Endothelial cell of umbilical vein (primary cell): ENCODE measurements around the gene ZNF681. TPM values are rescaled to one million over a fixed set of nuclear protein-coding genes. Genes with fewer than 3 reads are reported as not detected.
A peak's percentile ranks its signal among the peaks of the same experiment; 100 is the strongest.
"Not testable (repeated sequence)": the region's sequence is repeated elsewhere in the genome, so short reads cannot be mapped to it uniquely, and the experiment has no call there.

Source experiments
- BruUV-seq: library from RNA; stranded (reverse); fragments of 400-500 nt; replicated peaks from 2 replicates; lab custom pipeline; 2021; lab: Mats Ljungman, UMichigan
- CTCF ChIA-PET: fragments of 300-600, 350-600 bp; sonication (Branson Sonifier 250); formaldehyde crosslinking; loops from one replicate; lab custom pipeline; 2021; ENCODE audit warnings: antibody characterized with exemption, inconsistent platforms; lab: Charles Lee
- POLR2A ChIA-PET: fragments of 300-600, 350-600 bp; sonication (Branson Sonifier 250); formaldehyde crosslinking; loops from one replicate; lab custom pipeline; 2021; ENCODE audit warnings: antibody characterized with exemption, inconsistent platforms; lab: Charles Lee
- DNase-seq: peaks from one replicate; pipeline ENCODE4 v3.0.0-alpha.2; 2011; ENCODE audit warnings: low read depth, low spot score
- FAIRE-seq: peaks from 2 replicates; lab custom pipeline; 2011; peaks lifted over from hg19 to GRCh38; lab: Jason Lieb, UNC
- H2AFZ ChIP-seq: 2 replicates; pipeline ENCODE4 v1.6.0; 2012; ENCODE audit warnings: low read depth, low read length, control low read depth, inconsistent platforms
- H3K27ac ChIP-seq: 2 replicates; pipeline ENCODE4 v1.5.1; 2011; ENCODE audit warnings: low read depth, mild to moderate bottlenecking, control low read depth, low read length, moderate library complexity; ENCODE audit not compliant: insufficient read depth
- H3K27me3 ChIP-seq, 2 experiments: 2 replicates each; pipeline versions ENCODE4 v1.6.0 to v1.6.1; 2011; ENCODE audit warnings: low read length in 2 of 2, mixed read lengths in 1 of 2; ENCODE audit not compliant: control insufficient read depth in 2 of 2, insufficient read depth in 2 of 2
- H3K36me3 ChIP-seq, 2 experiments: 2 replicates in 1 of 2; 3 replicates in 1 of 2; pipeline ENCODE4 v1.5.1; 2011; ENCODE audit warnings: low read length in 2 of 2, mild to moderate bottlenecking in 1 of 2, moderate library complexity in 1 of 2; ENCODE audit not compliant: control insufficient read depth in 2 of 2, insufficient read depth in 2 of 2; ENCODE audit errors: extremely low read depth in 1 of 2
- H3K4me1 ChIP-seq: 3 replicates; pipeline ENCODE4 v1.5.1; 2011; ENCODE audit warnings: mild to moderate bottlenecking, low read length; ENCODE audit not compliant: control insufficient read depth, insufficient read depth; ENCODE audit errors: extremely low read depth
- H3K4me2 ChIP-seq: 2 replicates; pipeline ENCODE4 v1.6.1; 2011; ENCODE audit warnings: low read length, control low read depth, mixed read lengths; ENCODE audit not compliant: insufficient read depth
- H3K4me3 ChIP-seq, 3 experiments: fragments of 200-600 bp in 1 of 3; sonication (generic), shearing (Covaris generic) in 1 of 3; replicated peaks in 1 of 3; 2 replicates each; pipeline ENCODE4 v1.5.1; 2011 to 2016; ENCODE audit warnings: control low read depth in 3 of 3, low read length in 3 of 3, mild to moderate bottlenecking in 2 of 3, inconsistent platforms in 1 of 3, low read depth in 1 of 3, moderate library complexity in 1 of 3; ENCODE audit not compliant: insufficient read depth in 1 of 3
- H3K79me2 ChIP-seq: 2 replicates; pipeline ENCODE4 v1.6.0; 2012; ENCODE audit warnings: low read length, inconsistent platforms; ENCODE audit not compliant: control insufficient read depth, insufficient read depth
- H3K9ac ChIP-seq: replicated peaks from 2 replicates; pipeline ENCODE3; 2011; ENCODE audit warnings: low read length, control low read depth; ENCODE audit not compliant: insufficient read depth; ENCODE audit errors: extremely low read depth
- H3K9me1 ChIP-seq: replicated peaks from 3 replicates; pipeline ENCODE4 v1.6.0; 2011; ENCODE audit warnings: mild to moderate bottlenecking, low read length; ENCODE audit not compliant: control insufficient read depth, insufficient read depth; ENCODE audit errors: extremely low read depth
- H3K9me3 ChIP-seq: replicated peaks from 2 replicates; pipeline ENCODE4 v1.5.1; 2012; ENCODE audit warnings: low read length, inconsistent platforms; ENCODE audit not compliant: control insufficient read depth, insufficient read depth
- H4K20me1 ChIP-seq: replicated peaks from 2 replicates; pipeline ENCODE3; 2011; ENCODE audit warnings: mild to moderate bottlenecking, low read length; ENCODE audit not compliant: control insufficient read depth, insufficient read depth; ENCODE audit errors: extremely low read depth
- EZH2 ChIP-seq: IDR thresholded peaks from 2 replicates; pipeline ENCODE4 v1.6.1; 2012; ENCODE audit warnings: borderline replicate concordance, low read depth, mild to moderate bottlenecking, moderate library complexity, low read length, inconsistent platforms; ENCODE audit not compliant: severe bottlenecking
- FOS ChIP-seq: IDR thresholded peaks from 2 replicates; pipeline ENCODE4 v1.6.1; 2011; ENCODE audit warnings: mild to moderate bottlenecking, low read length, moderate library complexity, borderline replicate concordance; ENCODE audit not compliant: insufficient read depth
- GATA2 ChIP-seq: IDR thresholded peaks from 2 replicates; pipeline ENCODE4 v1.7.0; 2011; ENCODE audit warnings: low read depth, mild to moderate bottlenecking, moderate library complexity, mixed read lengths, low read length; ENCODE audit not compliant: insufficient read length, insufficient read depth
- JUN ChIP-seq: IDR thresholded peaks from 2 replicates; pipeline ENCODE4 v1.6.1; 2011; ENCODE audit warnings: borderline replicate concordance, low read depth; ENCODE audit not compliant: insufficient read length, insufficient read depth
- MYC ChIP-seq: IDR thresholded peaks from one replicate; pipeline ENCODE4 v1.6.1; 2011; ENCODE audit warnings: mild to moderate bottlenecking, low read depth, low read length
- POLR2A ChIP-seq: IDR thresholded peaks from 2 replicates; pipeline ENCODE4 v1.6.1; 2012; ENCODE audit warnings: low read depth, mild to moderate bottlenecking, control low read depth, low read length
- POLR2AphosphoS5 ChIP-seq: IDR thresholded peaks from 2 replicates; pipeline ENCODE4 v1.6.1; 2012; ENCODE audit warnings: low read depth, mild to moderate bottlenecking, control low read depth, low read length, moderate library complexity; ENCODE audit not compliant: insufficient read depth
- dilution Hi-C: fragments of 300-500 bp; cut with MboI; formaldehyde crosslinking; loops from one replicate; pipeline ENCODE4 v1.15.0; 2019; ENCODE audit warnings: low sequenced_read_pairs; ENCODE audit not compliant: extremely low pct_ligation_motif_present
- intact Hi-C: fragments of 100-400 bp; cut with micrococcal nuclease; formaldehyde crosslinking; loops from one replicate; pipeline ENCODE4 v1.10.0; 2022
- polyA plus RNA-seq, 4 experiments: library from polyadenylated mRNA; depleted of rRNA in 3 of 4; stranded (reverse) in 3 of 4; unstranded in 1 of 4; fragments of >200 nt; gene quantifications; 2 replicates each; pipeline versions ENCODE4 v1.2.1 to v1.2.3, GENCODE V29; 2011 to 2012; ENCODE audit warnings: missing spikeins in 1 of 4
- total RNA-seq: library from RNA; stranded (reverse); gene quantifications from 2 replicates; pipeline ENCODE4 v1.2.3, GENCODE V29; 2021
- TF ChIP-seq, protein P1 (sequence below): IDR thresholded peaks from 2 replicates; pipeline ENCODE4 v1.6.1; 2011; ENCODE audit not compliant: insufficient read depth, insufficient read length

The ZNF681 gene
- total and polyA plus RNA-seq, 2 donors (not counting 3 experiments of a cell fraction or from before 2014, with no cell fraction given), result 0.07 to 1.9 TPM

DNA sequence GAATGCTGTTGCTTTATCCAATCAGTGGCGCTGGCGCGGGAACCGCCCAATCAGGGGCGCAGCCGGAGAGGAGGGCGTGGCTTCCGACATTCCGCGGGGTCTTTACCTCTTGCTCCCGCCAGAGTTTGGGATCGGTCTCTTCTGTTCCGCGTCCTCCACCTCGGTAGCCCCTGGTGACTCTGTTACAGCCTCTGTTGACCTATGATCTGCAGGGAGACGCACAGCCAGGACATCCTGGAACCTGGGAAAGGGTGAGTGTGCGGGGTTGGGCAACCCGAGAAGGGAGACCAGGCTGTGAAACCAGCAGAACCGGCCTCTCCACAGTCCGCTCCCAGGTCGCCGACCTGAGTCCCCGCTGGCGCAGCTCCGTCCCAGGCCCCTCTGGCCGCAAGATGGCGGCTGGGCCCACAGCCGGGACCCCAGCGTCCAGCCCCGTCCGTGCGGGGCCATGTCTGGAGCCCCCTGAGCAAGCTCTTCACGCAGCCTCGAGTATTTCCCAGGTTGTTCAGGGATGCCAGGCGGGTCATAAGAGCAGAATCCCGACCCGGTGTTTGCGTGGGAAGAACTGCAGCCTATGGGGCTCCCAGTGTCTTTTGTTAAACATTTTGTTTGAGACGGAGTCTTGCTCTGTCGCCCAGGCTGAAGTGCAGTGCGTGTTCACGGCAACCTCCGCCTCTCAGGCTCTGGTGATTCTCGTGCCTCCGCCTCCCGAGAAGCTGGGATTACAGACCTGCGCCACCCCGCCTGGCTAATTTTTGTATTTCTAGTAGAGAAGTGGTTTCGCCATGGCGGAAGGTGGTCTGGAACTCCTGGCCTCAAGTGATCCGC is 4.4 kb upstream of the ZNF681 start:
- TF ChIP-seq MYC, result no peak
- TF ChIP-seq EZH2, result no peak
- TF ChIP-seq, protein P1, sequence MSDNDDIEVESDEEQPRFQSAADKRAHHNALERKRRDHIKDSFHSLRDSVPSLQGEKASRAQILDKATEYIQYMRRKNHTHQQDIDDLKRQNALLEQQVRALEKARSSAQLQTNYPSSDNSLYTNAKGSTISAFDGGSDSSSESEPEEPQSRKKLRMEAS, result no peak
- TF ChIP-seq POLR2AphosphoS5, result no peak
- TF ChIP-seq POLR2A, result no peak
- TF ChIP-seq GATA2, result no peak
- TF ChIP-seq JUN, result no peak
- no peak overlapping the region for H3K9ac ChIP-seq
- BruUV-seq, result TSS peak; percentile 36

DNA sequence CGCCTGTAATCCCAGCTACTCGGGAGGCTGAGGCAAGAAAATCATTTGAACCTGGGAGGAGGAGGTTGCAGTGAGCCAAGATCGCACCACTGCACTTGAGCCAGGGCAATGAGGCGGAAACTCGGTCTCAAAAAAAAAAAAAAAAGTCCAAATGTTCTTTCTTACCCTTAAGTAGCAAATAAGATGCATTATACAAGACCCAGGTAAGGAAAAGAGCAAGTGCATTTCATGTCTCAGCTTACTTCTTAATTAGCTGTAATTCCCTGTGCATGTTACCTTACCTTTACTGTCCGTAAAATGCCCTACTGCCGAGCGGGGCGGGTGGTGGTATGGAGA is 3.8 kb upstream of the ZNF681 start:
- H3K79me2 ChIP-seq, result no peaks in the 10 kb centered on the region
- FAIRE-seq (no peak), DNase-seq (no peak)
- H3K9me3 ChIP-seq, result no peaks in the 10 kb centered on the region
- no peak overlapping the region for H2AFZ ChIP-seq
- no peak overlapping the region for H3K9ac ChIP-seq
- CTCF ChIA-PET, result no interaction called here
- H3K36me3 ChIP-seq, result no peaks in the 10 kb centered on the region
- dilution Hi-C loops (no loop called here), intact Hi-C loops (no loop called here)
- POLR2A ChIA-PET, result no interaction called here
- no peaks in the 10 kb centered on the region for H3K9me1 ChIP-seq
- no peaks in the 10 kb centered on the region for H4K20me1 ChIP-seq
- no peak overlapping the region for H3K27ac ChIP-seq
- no peaks in the 10 kb centered on the region for H3K4me1 ChIP-seq
- TF ChIP-seq EZH2 (no peak), MYC (no peak), FOS (no peak), JUN (no peak), GATA2 (no peak), POLR2AphosphoS5 (no peak)
- no peaks in the 10 kb centered on the region for H3K27me3 ChIP-seq
- no TSS peak for BruUV-seq
- no peak overlapping the region for H3K4me2 ChIP-seq
- H3K4me3 ChIP-seq, result no peak overlapping the region

More for the DNA sequence above, 4.4 kb upstream of the ZNF681 start:
- Histone ChIP-seq H3K4me1 (no peaks in the 10 kb centered on the region), H3K9me1 (no peaks in the 10 kb centered on the region), H3K4me3 (peak overlapping the region in 1 of 3 experiments; percentile 22), H3K27ac (no peak overlapping the region), H3K27me3 (no peaks in the 10 kb centered on the region), H3K4me2 (no peak overlapping the region), H2AFZ (no peak overlapping the region), H4K20me1 (no peaks in the 10 kb centered on the region), H3K79me2 (no peaks in the 10 kb centered on the region), H3K9me3 (no peaks in the 10 kb centered on the region), H3K36me3 (no peaks in the 10 kb centered on the region)
- DNase-seq (no peak), FAIRE-seq (no peak)
- CTCF ChIA-PET, result no interaction called here
- intact Hi-C loops, result no loop called here
- POLR2A ChIA-PET, result no interaction called here
- dilution Hi-C loops, result no loop called here

DNA sequence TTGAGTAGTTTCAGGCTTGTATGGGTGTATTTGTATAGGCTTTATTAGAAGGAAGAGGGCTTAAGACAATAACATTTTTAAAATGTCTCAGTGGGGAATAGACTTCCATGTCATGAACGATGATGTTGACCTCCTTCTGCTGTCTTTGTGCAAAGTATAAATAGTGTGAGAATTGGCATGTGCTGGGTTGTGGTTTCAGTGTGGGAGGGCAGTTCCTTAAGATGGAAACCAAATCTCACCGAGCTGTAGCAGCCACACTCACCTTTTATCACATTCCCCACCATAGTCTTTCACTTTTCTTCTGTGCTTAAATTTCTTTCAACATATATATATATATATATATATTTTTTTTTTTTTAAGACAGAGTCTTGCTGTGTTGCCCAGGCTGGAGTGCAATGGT is 1.6 kb upstream of the ZNF681 start:
- BruUV-seq, H3K4me1 ChIP-seq, H3K4me2 ChIP-seq, FAIRE-seq, POLR2A ChIA-PET, H4K20me1 ChIP-seq, H3K79me2 ChIP-seq, H2AFZ ChIP-seq, H3K9me3 ChIP-seq, H3K9me1 ChIP-seq, dilution Hi-C loops, H3K4me3 ChIP-seq, H3K27me3 ChIP-seq, intact Hi-C loops, DNase-seq, H3K27ac ChIP-seq, CTCF ChIA-PET, H3K36me3 ChIP-seq, H3K9ac ChIP-seq: not testable (repeated sequence)
